ENCODE results near the gene STIM1.

STIM1 gene

GRCh38 chr11:3904228-3904627, 48.8 kb downstream of the STIM1 start:
- peak overlapping the region; percentile 2 to 60 for H3K4me3 Mint-ChIP-seq

GRCh38 chr11:3905080-3905953, 49.9 kb downstream of the STIM1 start:
- Mint-ChIP-seq H3K9me3 (no peaks in the 10 kb centered on the region), H3K27ac (peak overlapping the region; percentile 9 to 77), H3K4me1 (peaks cover 78% of the 10 kb centered on the region), H3K27me3 (no peaks in the 10 kb centered on the region), H3K4me3 (peak overlapping the region; percentile 29 to 60)
- peak; percentile 43 to 72 for DNase-seq
- peak; percentile 98 for ATAC-seq

More at GRCh38 chr11:3904228-3904627, 48.8 kb downstream of the STIM1 start:
- Mint-ChIP-seq H3K27me3 (no peaks in the 10 kb centered on the region), H3K4me1 (peaks cover 80% of the 10 kb centered on the region), H3K27ac (peak overlapping the region in 1 of 2 donors; percentile 77), H3K9me3 (no peaks in the 10 kb centered on the region)
- no peak for DNase-seq
- ATAC-seq: no peak

GRCh38 chr11:3906166-3906565, 50.7 kb downstream of the STIM1 start:
- H3K9me3 Mint-ChIP-seq: no peaks in the 10 kb centered on the region
- H3K27me3 Mint-ChIP-seq: no peaks in the 10 kb centered on the region
- ATAC-seq (peak; percentile 41), DNase-seq (no peak)
- no peak overlapping the region for H3K4me3 Mint-ChIP-seq
- no peak overlapping the region for H3K27ac Mint-ChIP-seq
- peaks cover 73% of the 10 kb centered on the region for H3K4me1 Mint-ChIP-seq

- Mint-ChIP-seq H3K27ac (peak overlapping the region in 1 of 2 donors; percentile 28), H3K4me1 (peaks cover 73% of the 10 kb centered on the region), H3K4me3 (no peak overlapping the region), H3K27me3 (no peaks in the 10 kb centered on the region), H3K9me3 (no peaks in the 10 kb centered on the region)
- ATAC-seq: peak; percentile 44
- no peak for DNase-seq
These were observed 52.1 kb downstream of the STIM1 start for GRCh38 chr11:3907590-3907989.

DNA sequence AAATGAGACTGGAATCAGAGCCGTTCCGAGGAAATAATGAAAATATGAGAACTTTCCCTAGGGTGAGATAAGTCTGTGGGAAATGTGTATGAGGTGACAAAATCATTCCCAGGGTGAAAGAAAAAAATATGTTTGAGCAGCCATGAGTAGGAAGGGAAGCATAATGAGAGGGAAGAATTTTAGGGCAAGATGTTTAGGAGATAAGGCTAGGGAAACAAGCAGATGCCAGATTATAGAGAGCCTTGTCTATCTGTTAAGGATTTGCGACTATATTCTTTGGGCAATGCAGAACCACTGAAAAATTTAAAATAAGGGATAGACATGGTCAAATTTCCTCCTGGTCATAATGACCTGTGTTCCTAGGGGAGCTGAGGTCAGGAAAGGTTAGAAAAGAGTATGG, 54.4 kb downstream of the STIM1 start:
- H3K4me3 Mint-ChIP-seq: no peak overlapping the region
- H3K27ac Mint-ChIP-seq: no peak overlapping the region
- no peaks in the 10 kb centered on the region for H3K9me3 Mint-ChIP-seq
- DNase-seq (no peak), ATAC-seq (no peak)
- H3K4me1 Mint-ChIP-seq: peaks cover 66% of the 10 kb centered on the region
- H3K27me3 Mint-ChIP-seq: no peaks in the 10 kb centered on the region

- H3K27ac Mint-ChIP-seq: peak overlapping the region in 1 of 2 donors; percentile 28
- no peaks in the 10 kb centered on the region for H3K9me3 Mint-ChIP-seq
- DNase-seq (no peak), ATAC-seq (no peak)
- H3K4me3 Mint-ChIP-seq: no peak overlapping the region
- H3K27me3 Mint-ChIP-seq: no peaks in the 10 kb centered on the region
- H3K4me1 Mint-ChIP-seq: peaks cover 64% of the 10 kb centered on the region
These were observed 56.5 kb downstream of the STIM1 start for GRCh38 chr11:3911908-3912505.

GRCh38 chr11:3913921-3914320, 58.5 kb downstream of the STIM1 start:
- DNase-seq: no peak

GRCh38 chr11:3914805-3915204, 59.3 kb downstream of the STIM1 start:
- H3K4me1 Mint-ChIP-seq: peaks cover 76% of the 10 kb centered on the region
- DNase-seq: no peak
- peaks cover 8 to 12% of the 10 kb centered on the region in 2 donors for H3K9me3 Mint-ChIP-seq
- ATAC-seq: no peak
- no peak overlapping the region for H3K27ac Mint-ChIP-seq
- H3K4me3 Mint-ChIP-seq: no peak overlapping the region
- no peaks in the 10 kb centered on the region for H3K27me3 Mint-ChIP-seq

More at GRCh38 chr11:3913921-3914320, 58.5 kb downstream of the STIM1 start:
- peaks cover 71% of the 10 kb centered on the region for H3K4me1 Mint-ChIP-seq
- ATAC-seq: no peak
- peak overlapping the region in 1 of 2 donors; percentile 17 for H3K27ac Mint-ChIP-seq
- H3K27me3 Mint-ChIP-seq: no peaks in the 10 kb centered on the region
- no peak overlapping the region for H3K4me3 Mint-ChIP-seq
- H3K9me3 Mint-ChIP-seq: peaks cover 3 to 8% of the 10 kb centered on the region in 2 donors

DNA sequence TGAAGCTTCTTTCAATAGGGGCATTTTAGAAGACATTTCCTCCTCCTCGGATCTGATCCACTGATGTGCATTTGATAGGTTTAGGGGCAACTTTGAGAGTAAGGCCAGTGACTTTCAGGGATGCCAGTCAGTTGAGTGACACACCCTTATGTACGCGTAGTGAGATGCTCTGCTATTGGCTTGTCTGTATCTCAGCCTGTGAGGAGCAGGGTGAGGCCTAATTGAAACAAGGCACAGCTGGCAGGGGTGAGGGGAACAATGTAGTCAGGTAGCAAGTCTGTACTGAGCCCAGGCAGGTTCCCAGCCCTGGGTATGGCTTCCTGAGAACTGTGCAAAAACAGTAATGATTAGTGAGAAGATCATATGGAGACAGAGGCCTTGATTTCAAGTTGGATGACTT, 61.5 kb downstream of the STIM1 start:
- Mint-ChIP-seq H3K27me3 (no peaks in the 10 kb centered on the region), H3K4me1 (peaks cover 84% of the 10 kb centered on the region), H3K9me3 (peaks cover 8 to 12% of the 10 kb centered on the region in 2 donors), H3K4me3 (peak overlapping the region in 1 of 2 donors; percentile 26), H3K27ac (peak overlapping the region; percentile 71 to 85)
- DNase-seq (no peak), ATAC-seq (peak; percentile 41)

DNA sequence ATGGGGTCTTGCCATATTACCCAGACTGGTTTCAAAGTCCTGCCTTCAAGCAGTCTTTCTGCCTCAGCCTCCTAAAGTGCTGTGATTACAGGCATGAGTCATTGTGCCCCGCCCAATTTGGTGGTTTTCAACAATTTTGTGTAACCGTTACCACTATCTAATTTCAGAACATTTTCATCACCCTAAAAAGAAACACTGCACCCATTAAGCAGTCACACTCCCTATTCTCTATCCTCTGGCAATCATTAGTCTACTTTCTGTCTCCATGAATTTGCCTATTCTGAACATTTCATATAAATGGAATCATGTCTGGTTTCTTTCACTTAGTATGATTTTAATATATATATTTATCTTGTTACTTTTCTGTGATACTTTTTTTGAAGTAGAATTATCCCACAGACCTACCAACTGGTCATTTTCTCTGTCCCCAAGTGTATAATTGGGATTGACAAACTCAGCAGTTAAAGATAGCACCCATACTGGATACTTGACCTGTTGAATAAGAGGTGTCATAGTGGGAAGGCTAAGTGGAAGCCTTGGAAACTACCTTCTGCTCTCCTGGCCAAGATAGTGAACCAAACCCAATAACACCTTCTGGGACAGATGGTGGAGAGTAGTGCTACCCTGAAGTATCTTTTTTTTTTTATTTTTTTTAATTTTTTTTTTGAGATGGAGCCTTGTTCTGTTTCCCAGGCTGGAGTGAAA, 64.8 kb downstream of the STIM1 start:
- peaks cover 71% of the 10 kb centered on the region for H3K4me1 Mint-ChIP-seq
- ATAC-seq (peak; percentile 91), DNase-seq (peak; percentile 68 to 86)
- H3K27me3 Mint-ChIP-seq: no peaks in the 10 kb centered on the region
- H3K27ac Mint-ChIP-seq: peak overlapping the region; percentile 94 to 96
- H3K9me3 Mint-ChIP-seq: peaks cover 8 to 12% of the 10 kb centered on the region in 2 donors
- peak overlapping the region; percentile 45 to 67 for H3K4me3 Mint-ChIP-seq

GRCh38 chr11:3922056-3922455, 66.6 kb downstream of the STIM1 start:
- H3K4me3 Mint-ChIP-seq: no peak overlapping the region
- ATAC-seq (peak; percentile 49), DNase-seq (no peak)
- peaks cover 8 to 12% of the 10 kb centered on the region in 2 donors for H3K9me3 Mint-ChIP-seq
- H3K27me3 Mint-ChIP-seq: no peaks in the 10 kb centered on the region
- no peak overlapping the region for H3K27ac Mint-ChIP-seq
- peaks cover 62% of the 10 kb centered on the region for H3K4me1 Mint-ChIP-seq

DNA sequence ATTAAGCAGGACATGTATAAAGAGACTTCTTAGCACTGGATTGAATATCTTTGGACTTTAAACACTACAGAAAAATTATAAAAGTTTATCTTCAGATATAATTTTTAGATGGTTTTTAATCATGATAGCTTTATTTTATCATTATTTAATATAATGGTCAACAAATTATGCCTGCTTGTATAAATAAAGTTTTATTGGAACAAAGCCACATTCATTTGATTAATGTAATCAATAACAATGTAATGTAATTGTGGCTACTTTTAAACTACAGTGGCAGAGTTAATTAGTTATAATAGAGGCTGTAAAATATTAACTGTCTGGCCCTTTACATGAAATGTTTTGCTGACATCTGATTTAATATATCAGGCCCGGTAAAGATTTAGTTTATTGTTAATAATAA, 70.0 kb downstream of the STIM1 start:
- H3K4me1 Mint-ChIP-seq: peaks cover 47% of the 10 kb centered on the region
- DNase-seq (no peak), ATAC-seq (no peak)
- no peaks in the 10 kb centered on the region for H3K27me3 Mint-ChIP-seq
- no peak overlapping the region for H3K4me3 Mint-ChIP-seq
- no peak overlapping the region for H3K27ac Mint-ChIP-seq
- no peaks in the 10 kb centered on the region for H3K9me3 Mint-ChIP-seq

DNA sequence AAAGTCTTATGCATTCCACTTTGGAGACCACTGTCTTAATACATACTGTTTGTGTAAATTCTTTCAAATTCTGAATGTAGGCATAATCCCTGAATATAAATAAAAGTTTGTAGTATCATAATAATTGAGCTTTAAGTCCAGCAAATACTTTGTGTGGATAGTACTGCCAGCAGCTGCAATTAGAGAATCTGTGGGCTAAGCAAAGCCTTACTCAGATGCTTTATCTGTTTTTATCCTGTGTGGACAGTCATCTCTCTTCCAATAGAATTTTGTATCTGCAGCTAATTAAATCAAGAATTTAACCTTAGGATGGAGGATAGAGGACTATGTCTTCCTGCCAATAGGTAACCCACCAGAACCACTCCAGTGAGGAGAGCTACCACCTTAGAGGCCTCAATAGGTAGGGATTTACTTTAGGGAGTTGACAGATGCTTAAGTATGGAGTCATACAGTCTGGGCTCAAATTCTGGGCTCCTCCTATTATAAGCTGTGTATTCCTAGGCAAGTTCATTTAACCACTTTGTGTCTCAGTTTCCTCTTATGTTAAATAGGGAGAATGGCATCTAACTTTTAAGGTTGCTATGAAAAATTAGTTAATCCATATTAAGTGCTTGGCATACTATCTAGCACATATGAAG, 71.1 kb downstream of the STIM1 start:
- Mint-ChIP-seq H3K4me1 (peaks cover 45% of the 10 kb centered on the region), H3K27me3 (no peaks in the 10 kb centered on the region), H3K27ac (no peak overlapping the region), H3K4me3 (no peak overlapping the region), H3K9me3 (no peaks in the 10 kb centered on the region)
- DNase-seq (no peak), ATAC-seq (no peak)

GRCh38 chr11:3927129-3927796, 71.8 kb downstream of the STIM1 start:
- H3K9me3 Mint-ChIP-seq: no peaks in the 10 kb centered on the region
- no peaks in the 10 kb centered on the region for H3K27me3 Mint-ChIP-seq
- no peak for ATAC-seq
- peaks cover 42% of the 10 kb centered on the region for H3K4me1 Mint-ChIP-seq
- peak overlapping the region in 1 of 2 donors; percentile 19 for H3K27ac Mint-ChIP-seq
- DNase-seq: no peak
- H3K4me3 Mint-ChIP-seq: no peak overlapping the region

GRCh38 chr11:3929232-3929631, 73.8 kb downstream of the STIM1 start:
- no peak overlapping the region for H3K27ac Mint-ChIP-seq
- DNase-seq: no peak
- no peak for ATAC-seq
- H3K4me3 Mint-ChIP-seq: no peak overlapping the region
- no peaks in the 10 kb centered on the region for H3K9me3 Mint-ChIP-seq
- peaks cover 45% of the 10 kb centered on the region for H3K4me1 Mint-ChIP-seq
- no peaks in the 10 kb centered on the region for H3K27me3 Mint-ChIP-seq
